NCI-H1048 (cell line): ENCODE measurements around the gene SYNJ2BP.

Experiments used
- DNase-seq: peaks from one replicate; lab custom pipeline; 2025; lab: John Stamatoyannopoulos, UW

Gene SYNJ2BP

DNA sequence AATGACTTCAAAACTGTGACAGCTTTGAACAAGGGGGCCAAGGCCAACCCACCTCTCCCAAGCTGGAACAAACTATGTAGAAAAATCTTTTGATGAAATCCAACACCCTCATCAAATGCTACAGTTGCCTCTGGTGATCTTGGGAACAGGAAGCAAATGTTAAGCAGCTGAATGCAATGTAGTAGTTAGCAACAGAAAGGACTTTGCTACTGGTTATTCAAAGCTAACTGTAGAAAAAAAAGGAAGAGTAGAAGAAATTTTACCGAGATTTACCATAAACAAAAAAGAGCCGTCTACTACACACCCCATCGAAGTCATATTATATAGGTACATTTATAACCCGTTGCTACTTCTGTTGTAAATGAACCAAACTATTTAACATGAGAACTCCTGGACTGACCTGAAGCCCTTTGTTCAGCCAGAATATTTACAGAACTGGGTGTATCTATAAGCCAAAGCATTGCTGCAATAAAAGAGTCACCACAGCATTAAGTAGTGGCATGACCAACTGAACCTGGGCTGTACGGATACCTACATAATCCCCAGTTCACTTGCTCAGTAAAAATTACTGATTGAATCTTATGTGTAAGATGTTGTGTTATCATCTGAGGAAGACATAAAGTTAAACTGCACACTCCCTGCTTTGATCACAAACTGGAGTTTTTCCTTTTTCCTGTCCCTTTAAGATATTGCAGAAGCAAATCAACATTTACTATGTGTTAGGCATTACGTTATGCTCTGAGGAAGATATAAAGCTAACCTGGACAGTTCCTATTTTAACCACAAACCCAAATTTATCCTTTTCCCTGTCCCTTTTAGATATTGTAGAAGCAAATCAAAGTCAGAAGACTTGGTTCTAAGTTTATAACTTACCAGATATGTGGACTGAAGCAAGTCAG lies 25.1 kb downstream of the SYNJ2BP start:
- no peak for DNase-seq

DNA sequence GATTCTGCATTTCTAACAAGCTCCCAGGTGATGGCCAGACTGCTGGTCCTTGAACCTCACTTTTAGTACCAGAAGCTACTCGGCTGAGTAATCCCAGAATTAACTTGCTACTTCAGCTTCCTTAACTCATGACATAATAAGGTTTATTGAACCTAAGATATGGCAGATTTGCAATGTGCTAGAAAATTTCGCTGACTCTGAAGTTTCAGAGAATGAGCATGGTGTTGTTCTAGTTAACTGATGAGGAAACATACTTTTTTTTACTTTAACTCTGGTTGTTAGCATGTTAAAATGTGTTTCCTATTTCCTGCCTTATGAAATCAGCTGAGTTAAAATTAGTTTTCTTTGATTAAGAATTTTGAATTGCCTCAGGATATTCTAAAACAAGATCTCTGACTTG lies 34.4 kb downstream of the SYNJ2BP start:
- DNase-seq: no peak

DNA sequence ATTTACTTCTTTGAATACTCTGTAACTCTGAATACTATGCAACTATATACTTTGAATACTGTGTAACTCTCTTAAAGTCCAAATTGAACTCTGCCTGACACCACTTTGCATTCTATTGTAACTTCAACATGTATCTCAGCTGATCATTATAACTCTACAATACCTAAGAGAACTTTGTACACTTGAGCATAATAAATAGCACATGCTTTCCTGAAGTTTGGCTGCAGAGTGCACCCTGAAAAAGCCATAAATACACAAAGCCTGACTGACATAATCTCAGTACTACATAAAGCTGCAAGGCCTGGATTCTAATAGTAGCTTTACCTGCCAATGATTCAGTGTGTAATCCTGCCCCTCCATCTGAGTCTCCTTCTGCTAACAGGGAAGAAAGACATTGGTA lies 36.1 kb downstream of the SYNJ2BP start:
- DNase-seq: no peak

DNA sequence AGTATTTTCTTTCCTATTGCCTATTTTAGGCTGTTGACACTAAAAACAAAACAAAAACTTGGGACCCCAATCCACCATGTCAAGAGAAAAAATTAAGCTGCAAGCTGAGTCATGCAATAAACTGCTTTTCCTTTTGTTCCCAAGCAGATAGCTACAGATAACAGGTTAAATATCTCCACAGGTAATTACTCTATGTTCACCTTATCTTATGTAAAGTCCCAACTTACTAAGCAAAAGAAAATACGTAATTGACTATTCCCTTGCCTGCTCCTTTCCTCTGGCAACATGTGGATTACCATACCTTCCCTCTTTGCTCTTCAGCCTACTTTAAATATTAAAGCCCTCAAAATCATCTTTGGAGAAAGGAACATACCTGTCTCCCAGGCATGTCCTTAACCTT lies 38.2 kb downstream of the SYNJ2BP start:
- no peak for DNase-seq
